ENCODE results near the gene TEX11.

Gene TEX11

DNA sequence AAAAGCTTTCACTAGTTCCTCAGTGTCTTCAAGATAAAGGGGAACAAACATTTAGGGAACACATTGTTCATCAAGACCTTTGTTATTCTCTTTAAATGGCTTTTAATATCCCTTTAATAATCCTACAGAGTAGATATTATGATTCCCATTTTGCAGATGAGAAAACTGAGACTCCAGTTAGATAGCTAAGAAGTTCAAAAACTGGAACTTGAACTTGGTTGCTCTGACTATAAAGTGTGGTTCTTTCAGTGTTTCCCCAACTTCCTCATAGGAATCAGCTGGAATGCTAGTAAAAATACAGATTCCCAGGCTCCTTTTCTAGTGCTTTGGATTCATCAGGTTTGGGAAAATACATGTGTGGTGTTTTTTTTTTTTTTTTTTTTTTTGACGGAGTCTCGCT is 426.2 kb downstream of the TEX11 start:
- no peak for DNase-seq

DNA sequence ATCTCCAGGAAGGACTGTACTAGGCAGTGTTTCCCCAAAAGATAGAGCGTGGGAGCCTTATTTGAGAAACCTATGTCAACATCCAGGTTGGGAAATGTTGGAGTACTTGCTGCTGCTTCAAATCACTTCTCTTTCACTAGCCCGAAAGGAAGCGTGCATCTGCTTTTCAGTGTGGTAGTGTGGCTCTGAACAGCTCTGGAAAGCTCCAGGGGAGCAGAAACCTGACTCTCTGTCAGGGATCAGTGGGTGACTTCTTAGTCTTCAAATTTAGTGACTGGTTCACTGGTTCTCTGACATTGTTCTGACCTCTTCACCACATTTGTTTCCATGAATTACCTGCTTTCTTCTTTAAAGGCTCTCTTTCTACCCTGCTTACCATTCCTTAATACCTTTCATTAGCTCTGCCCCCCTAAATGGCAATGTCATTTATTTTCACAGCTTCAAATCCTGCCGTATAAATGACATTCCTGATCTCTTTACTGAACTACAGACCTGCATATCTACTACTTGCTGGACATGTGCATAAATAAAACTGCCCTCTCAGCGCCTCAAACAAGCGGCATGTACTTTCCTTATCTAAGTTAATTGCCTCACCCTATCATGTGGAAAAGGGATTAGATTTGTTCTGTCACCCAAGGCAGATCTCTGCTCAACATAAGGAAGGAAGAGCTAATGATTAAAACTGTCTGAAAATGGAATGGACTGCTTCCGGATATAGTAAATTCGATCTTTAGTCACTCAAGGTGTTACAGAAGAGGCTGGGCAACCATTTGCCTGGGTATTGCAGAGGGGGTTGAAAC is 426.8 kb downstream of the TEX11 start:
- DNase-seq: no peak

DNA sequence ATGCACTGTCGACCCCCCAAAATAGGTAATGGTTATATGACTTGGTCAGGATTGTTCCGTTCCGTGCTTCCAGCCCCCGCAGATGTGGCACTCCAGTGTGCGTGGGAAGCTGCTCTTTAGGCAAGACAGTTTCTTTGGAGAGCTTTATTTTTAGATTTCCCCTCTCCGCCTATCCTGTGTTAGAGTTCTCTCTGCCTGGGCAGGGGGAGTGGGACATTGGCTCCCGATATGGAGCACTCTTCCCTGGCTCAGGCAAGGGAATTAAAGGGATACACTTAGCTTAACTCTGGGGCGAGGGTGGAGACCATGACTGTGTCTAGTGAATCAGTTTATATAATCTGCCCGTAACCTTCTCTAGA is 427.9 kb downstream of the TEX11 start:
- DNase-seq: no peak

DNA sequence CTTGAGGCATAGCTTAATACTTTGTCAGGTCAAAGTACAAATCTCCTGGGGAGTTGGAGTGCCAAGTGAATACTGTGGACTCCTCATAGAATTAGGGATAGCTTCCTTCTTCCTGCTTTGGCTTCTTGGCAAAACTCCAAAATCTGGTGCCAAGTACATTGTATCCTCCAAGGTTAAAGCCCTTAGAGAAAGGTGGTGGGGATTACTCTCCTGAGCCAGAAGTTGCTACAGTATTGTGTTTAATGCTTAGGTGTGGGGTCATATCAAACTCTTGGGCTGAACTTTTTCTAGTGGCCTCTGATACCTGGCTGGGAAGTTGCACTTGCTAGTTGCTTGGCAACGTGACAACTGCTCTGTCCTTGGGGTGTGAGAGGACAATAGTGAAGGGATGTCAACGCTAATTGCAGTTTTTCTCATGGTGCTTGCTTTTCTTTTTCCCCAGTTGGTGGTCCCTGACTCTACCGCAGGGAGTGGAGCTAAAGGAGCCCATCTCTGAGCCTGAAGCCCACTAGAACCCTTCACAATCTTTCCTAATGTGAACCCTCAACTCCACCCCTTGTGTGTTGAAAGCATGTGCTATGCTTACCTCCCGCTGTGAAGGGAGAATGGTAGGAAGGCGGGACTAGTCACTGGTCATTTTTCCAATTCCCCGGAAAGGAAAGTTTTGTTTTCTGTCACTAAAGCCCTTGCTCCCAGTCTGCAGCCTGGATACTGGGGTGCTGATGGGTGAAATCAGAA is 428.4 kb downstream of the TEX11 start:
- no peak for DNase-seq

DNA sequence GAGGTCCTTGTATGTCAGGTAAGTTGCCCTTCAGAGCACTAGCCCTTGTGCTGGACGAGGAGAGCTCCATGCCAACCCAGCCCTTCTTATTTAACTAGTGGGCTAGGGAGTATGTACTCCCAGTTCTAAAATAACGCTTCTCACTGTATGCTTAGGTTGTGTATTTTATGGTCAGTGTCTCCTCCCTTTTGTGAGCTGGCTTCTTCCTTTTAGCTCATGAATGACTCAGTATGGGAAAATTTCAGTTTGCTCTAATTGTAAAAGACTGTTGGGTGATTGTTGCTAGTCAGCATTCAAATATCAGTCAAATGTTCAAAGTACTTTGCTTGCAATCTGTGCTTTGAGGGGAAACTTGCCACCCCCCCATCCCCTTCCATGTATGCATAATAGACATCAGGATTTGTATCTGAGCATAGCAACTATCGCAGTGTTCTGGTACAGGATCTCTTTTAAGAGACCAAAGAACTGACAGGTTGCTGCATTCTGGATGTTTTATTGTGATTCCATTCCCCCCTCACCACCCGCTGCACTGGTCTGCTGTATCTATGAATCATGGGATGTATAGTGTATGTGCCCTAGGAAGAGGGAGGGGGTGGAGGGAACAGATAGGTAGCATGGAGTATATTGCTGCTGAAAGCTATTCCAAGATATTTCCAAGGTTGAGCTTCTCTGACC is 429.1 kb downstream of the TEX11 start:
- no peak for DNase-seq

Measured in CD4-positive, alpha-beta T cell treated with Interleukin-21 for 1 hour (primary cell).